ENCODE data around the gene ARHGEF7. TPM values are rescaled to one million over a fixed set of nuclear protein-coding genes. Genes with fewer than 3 reads are reported as not detected.

Gene ARHGEF7
- polyA plus RNA-seq, 1 donor (not counting 4 experiments of a cell fraction or from before 2014, with no cell fraction given), result 25.2 TPM

DNA sequence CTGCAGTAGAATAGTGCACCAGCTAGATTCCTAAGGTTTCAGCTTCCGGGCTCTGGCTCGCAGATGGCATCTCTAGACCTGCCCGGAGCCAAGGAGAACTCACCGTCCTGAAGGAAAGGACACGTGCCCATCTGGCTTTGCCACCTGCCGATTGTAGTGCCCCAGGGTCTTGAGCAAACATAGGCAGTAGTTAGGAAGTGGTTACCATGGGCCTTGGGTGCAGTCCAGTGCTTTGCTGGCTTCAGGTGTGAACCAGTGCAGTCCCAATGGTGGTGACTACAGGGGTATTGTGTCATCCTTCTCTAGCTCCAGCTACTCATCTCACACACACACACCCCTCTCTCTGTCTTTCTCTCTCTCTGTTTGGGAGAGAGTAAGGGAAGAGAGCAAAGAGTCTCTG is 143.9 kb downstream of the ARHGEF7 start:
- no peak overlapping the region for H3K9ac ChIP-seq (ENCODE audit: control insufficient read depth, extremely low read depth, insufficient read depth, low read length)
- H3K9me1 ChIP-seq (ENCODE audit: control insufficient read depth, extremely low read depth, insufficient read depth, low read length), result no peaks in the 10 kb centered on the region
- H2AFZ ChIP-seq (ENCODE audit: control insufficient read depth, low read length), result no peak overlapping the region
- FAIRE-seq, result no peak
- TF ChIP-seq, protein P1, sequence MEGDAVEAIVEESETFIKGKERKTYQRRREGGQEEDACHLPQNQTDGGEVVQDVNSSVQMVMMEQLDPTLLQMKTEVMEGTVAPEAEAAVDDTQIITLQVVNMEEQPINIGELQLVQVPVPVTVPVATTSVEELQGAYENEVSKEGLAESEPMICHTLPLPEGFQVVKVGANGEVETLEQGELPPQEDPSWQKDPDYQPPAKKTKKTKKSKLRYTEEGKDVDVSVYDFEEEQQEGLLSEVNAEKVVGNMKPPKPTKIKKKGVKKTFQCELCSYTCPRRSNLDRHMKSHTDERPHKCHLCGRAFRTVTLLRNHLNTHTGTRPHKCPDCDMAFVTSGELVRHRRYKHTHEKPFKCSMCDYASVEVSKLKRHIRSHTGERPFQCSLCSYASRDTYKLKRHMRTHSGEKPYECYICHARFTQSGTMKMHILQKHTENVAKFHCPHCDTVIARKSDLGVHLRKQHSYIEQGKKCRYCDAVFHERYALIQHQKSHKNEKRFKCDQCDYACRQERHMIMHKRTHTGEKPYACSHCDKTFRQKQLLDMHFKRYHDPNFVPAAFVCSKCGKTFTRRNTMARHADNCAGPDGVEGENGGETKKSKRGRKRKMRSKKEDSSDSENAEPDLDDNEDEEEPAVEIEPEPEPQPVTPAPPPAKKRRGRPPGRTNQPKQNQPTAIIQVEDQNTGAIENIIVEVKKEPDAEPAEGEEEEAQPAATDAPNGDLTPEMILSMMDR (optimal IDR thresholded peaks at IDR 0.05 in 1 of 3, IDR thresholded peaks at IDR 0.05 in 1 of 3, conservative IDR thresholded peaks at IDR 0.05 in 1 of 3; ENCODE audit: extremely low read depth in 1 of 3, insufficient read depth in 2 of 3, low read length in 3 of 3), result no peak
- no peak for TF ChIP-seq EZH2 (IDR thresholded peaks at IDR 0.05; ENCODE audit: low read length)
- H4K20me1 ChIP-seq (ENCODE audit: control insufficient read depth, extremely low read depth, insufficient read depth, low read length), result peaks cover 12% of the 10 kb centered on the region
- H3K9me3 ChIP-seq (ENCODE audit: control insufficient read depth, low read depth, low read length), result no peaks in the 10 kb centered on the region
- no peak for DNase-seq (ENCODE audit: low read depth, low spot score)
- no peak overlapping the region for H3K4me3 ChIP-seq (ENCODE audit: control insufficient read depth in 2 of 3, extremely low read depth in 1 of 3, insufficient read depth in 2 of 3, low read depth in 1 of 3, low read length in 3 of 3)
- peaks cover 2% of the 10 kb centered on the region for H3K79me2 ChIP-seq (ENCODE audit: control insufficient read depth, insufficient read depth, low read length)
- H3K36me3 ChIP-seq (ENCODE audit: control insufficient read depth in 2 of 2, extremely low read depth in 1 of 2, insufficient read depth in 2 of 2, low read length in 2 of 2), result peaks cover 4 to 16% of the 10 kb centered on the region in 2 experiments
- H3K4me1 ChIP-seq (ENCODE audit: control insufficient read depth, extremely low read depth, insufficient read depth, low read length), result no peaks in the 10 kb centered on the region
- H3K27me3 ChIP-seq (ENCODE audit: control insufficient read depth, extremely low read depth, insufficient read depth, low read length), result no peaks in the 10 kb centered on the region
- dilution Hi-C loops (cut with MboI; ENCODE audit: extremely low pct_ligation_motif_present, low sequenced_read_pairs), result no loop called here
- no peak overlapping the region for H3K4me2 ChIP-seq (ENCODE audit: control insufficient read depth, extremely low read depth, insufficient read depth, low read depth, low read length)
- H3K27ac ChIP-seq (ENCODE audit: control insufficient read depth, insufficient read depth, low read length), result no peak overlapping the region

DNA sequence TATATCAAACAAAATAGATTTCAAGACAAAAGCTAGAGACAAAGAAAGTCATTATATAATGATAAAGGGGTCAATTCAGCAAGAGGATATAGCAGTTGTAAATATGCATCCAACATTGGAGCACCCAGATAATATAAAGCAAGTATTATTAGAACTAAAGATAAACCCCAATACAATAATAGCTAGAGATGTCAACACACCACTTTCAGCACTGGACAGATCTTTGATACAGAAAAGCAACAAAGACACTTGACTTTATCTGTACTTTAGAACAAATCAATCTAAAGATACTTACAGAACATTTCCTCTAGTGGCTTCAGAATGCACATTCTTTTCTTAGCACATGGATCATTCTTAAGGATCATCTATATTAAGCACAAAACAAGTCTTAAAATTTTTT is 146.2 kb downstream of the ARHGEF7 start:
- no peaks in the 10 kb centered on the region for H3K9me3 ChIP-seq (ENCODE audit: control insufficient read depth, low read depth, low read length)
- no peak overlapping the region for H3K27ac ChIP-seq (ENCODE audit: control insufficient read depth, insufficient read depth, low read length)
- peaks cover 12% of the 10 kb centered on the region for H4K20me1 ChIP-seq (ENCODE audit: control insufficient read depth, extremely low read depth, insufficient read depth, low read length)
- H3K9me1 ChIP-seq (ENCODE audit: control insufficient read depth, extremely low read depth, insufficient read depth, low read length), result no peaks in the 10 kb centered on the region
- DNase-seq (ENCODE audit: low read depth, low spot score) (no peak), FAIRE-seq (no peak)
- dilution Hi-C loops (cut with MboI; ENCODE audit: extremely low pct_ligation_motif_present, low sequenced_read_pairs), result no loop called here
- H3K9ac ChIP-seq (ENCODE audit: control insufficient read depth, extremely low read depth, insufficient read depth, low read length), result no peak overlapping the region
- H3K27me3 ChIP-seq (ENCODE audit: control insufficient read depth, extremely low read depth, insufficient read depth, low read length), result no peaks in the 10 kb centered on the region
- H2AFZ ChIP-seq (ENCODE audit: control insufficient read depth, low read length), result no peak overlapping the region
- no peak overlapping the region for H3K4me2 ChIP-seq (ENCODE audit: control insufficient read depth, extremely low read depth, insufficient read depth, low read depth, low read length)
- no peaks in the 10 kb centered on the region for H3K4me1 ChIP-seq (ENCODE audit: control insufficient read depth, extremely low read depth, insufficient read depth, low read length)
- H3K79me2 ChIP-seq (ENCODE audit: control insufficient read depth, insufficient read depth, low read length), result peaks cover 2% of the 10 kb centered on the region
- H3K4me3 ChIP-seq (ENCODE audit: control insufficient read depth in 2 of 3, extremely low read depth in 1 of 3, insufficient read depth in 2 of 3, low read depth in 1 of 3, low read length in 3 of 3), result no peak overlapping the region
- TF ChIP-seq EZH2 (IDR thresholded peaks at IDR 0.05; ENCODE audit: low read length), result no peak
- TF ChIP-seq, protein P1 (optimal IDR thresholded peaks at IDR 0.05 in 1 of 3, IDR thresholded peaks at IDR 0.05 in 1 of 3, conservative IDR thresholded peaks at IDR 0.05 in 1 of 3; ENCODE audit: extremely low read depth in 1 of 3, insufficient read depth in 2 of 3, low read length in 3 of 3), result no peak
- peaks cover 4 to 15% of the 10 kb centered on the region in 2 experiments for H3K36me3 ChIP-seq (ENCODE audit: control insufficient read depth in 2 of 2, extremely low read depth in 1 of 2, insufficient read depth in 2 of 2, low read length in 2 of 2)
